ENCODE measurements around the gene UNC93B1. TPM values are rescaled to one million over a fixed set of nuclear protein-coding genes. Genes with fewer than 3 reads are reported as not detected.

The UNC93B1 gene
- total RNA-seq, 1 donor from 2014 or later = 6.1 TPM

GRCh38 chr11:68007498-68008380, 3.8 kb upstream of the UNC93B1 start:
- H3K4me3 ChIP-seq = no peak overlapping the region
- TF ChIP-seq, protein P1, sequence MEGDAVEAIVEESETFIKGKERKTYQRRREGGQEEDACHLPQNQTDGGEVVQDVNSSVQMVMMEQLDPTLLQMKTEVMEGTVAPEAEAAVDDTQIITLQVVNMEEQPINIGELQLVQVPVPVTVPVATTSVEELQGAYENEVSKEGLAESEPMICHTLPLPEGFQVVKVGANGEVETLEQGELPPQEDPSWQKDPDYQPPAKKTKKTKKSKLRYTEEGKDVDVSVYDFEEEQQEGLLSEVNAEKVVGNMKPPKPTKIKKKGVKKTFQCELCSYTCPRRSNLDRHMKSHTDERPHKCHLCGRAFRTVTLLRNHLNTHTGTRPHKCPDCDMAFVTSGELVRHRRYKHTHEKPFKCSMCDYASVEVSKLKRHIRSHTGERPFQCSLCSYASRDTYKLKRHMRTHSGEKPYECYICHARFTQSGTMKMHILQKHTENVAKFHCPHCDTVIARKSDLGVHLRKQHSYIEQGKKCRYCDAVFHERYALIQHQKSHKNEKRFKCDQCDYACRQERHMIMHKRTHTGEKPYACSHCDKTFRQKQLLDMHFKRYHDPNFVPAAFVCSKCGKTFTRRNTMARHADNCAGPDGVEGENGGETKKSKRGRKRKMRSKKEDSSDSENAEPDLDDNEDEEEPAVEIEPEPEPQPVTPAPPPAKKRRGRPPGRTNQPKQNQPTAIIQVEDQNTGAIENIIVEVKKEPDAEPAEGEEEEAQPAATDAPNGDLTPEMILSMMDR (IDR thresholded peaks at IDR 0.05; ENCODE audit: borderline replicate concordance) = no peak
- no peaks in the 10 kb centered on the region for H3K27me3 ChIP-seq (ENCODE audit: low read depth)
- no peaks in the 10 kb centered on the region for H3K36me3 ChIP-seq
- no peak for DNase-seq
- H3K9me3 ChIP-seq (replicated peaks) = no peaks in the 10 kb centered on the region
- intact Hi-C loops (cut with micrococcal nuclease) = no loop called here
- peaks cover 48% of the 10 kb centered on the region for H3K4me1 ChIP-seq
- no peak overlapping the region for H3K27ac ChIP-seq (replicated peaks)

DNA sequence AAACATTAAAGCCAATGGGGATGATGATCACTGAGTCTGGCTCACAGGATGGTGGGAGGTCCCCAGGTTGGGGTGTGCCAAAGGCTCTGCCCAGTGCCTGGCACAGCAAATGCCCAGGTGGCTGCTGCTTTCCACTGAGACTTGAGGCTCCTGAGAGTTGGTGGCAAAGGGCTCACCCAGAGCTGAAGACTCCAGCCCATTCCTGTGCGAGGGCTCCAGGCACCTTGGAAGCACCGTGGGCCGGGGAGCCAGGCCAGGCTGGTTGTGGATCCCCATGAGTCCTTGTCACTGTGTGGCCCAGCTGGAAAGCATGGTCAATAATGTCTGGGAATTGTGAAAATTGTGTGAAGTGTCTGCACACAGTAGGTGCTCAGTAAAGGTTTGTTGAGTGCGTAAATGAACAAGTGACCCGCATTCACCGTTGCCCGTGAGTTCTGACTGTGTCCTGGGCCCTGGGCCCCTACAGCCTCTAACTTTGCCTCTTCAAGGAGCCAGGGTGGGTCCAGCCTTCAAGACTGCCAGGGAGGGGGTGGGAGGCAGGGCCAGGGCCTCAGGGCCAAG, 2.8 kb upstream of the UNC93B1 start:
- no peak overlapping the region for H3K4me3 ChIP-seq
- H3K4me1 ChIP-seq = peaks cover 48% of the 10 kb centered on the region
- TF ChIP-seq, protein P1 (IDR thresholded peaks at IDR 0.05; ENCODE audit: borderline replicate concordance) = no peak
- DNase-seq = no peak
- H3K9me3 ChIP-seq (replicated peaks) = no peaks in the 10 kb centered on the region
- no peaks in the 10 kb centered on the region for H3K27me3 ChIP-seq (ENCODE audit: low read depth)
- no peaks in the 10 kb centered on the region for H3K36me3 ChIP-seq
- no peak overlapping the region for H3K27ac ChIP-seq (replicated peaks)
- intact Hi-C loops (cut with micrococcal nuclease) = no loop called here

DNA sequence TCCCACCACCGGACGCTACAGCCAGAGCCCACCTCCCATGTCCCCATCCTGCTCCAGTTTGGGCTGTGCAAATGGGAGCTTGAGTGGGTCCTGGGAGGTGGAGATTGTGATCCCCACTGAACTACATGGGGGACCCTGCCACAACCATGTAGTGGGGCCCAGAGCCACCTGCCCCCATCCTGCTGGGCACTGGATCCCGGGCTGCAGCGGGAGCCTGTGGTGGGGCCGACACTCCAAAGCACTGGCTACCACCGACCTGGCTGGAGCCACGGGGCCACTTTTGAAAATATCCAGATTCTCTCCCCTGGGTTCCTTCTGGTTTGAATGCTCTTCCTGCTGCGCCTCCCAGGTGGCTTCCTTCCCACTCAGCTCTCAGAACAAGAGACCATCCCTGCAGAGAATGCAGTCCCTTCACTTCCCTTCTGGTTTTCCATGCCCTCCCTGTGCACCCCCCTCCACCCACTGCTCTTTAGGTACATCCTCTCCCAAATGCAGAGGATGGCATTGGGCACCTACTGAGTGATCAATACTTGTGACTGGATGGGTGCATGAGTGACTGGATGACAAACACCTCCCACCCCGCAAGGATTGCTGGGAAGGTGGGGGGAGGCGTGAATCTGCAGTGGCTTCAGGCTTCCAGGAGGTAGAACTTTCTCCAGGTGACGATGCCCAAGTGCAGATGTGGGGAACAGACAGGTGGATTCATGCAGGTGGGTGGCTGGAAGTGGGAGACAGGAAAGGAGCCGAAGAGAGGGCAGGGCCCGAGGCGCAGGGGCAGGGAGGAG, 846 bp upstream of the UNC93B1 start:
- Histone ChIP-seq H3K9me3 (replicated peaks) (no peaks in the 10 kb centered on the region), H3K27me3 (ENCODE audit: low read depth) (no peaks in the 10 kb centered on the region), H3K4me1 (peaks cover 32% of the 10 kb centered on the region), H3K36me3 (no peaks in the 10 kb centered on the region), H3K4me3 (peak overlapping the region; percentile 82), H3K27ac (replicated peaks) (no peak overlapping the region)
- TF ChIP-seq, protein P1 (IDR thresholded peaks at IDR 0.05; ENCODE audit: borderline replicate concordance) = no peak
- intact Hi-C loops (cut with micrococcal nuclease) = no loop called here
- DNase-seq = no peak

DNA sequence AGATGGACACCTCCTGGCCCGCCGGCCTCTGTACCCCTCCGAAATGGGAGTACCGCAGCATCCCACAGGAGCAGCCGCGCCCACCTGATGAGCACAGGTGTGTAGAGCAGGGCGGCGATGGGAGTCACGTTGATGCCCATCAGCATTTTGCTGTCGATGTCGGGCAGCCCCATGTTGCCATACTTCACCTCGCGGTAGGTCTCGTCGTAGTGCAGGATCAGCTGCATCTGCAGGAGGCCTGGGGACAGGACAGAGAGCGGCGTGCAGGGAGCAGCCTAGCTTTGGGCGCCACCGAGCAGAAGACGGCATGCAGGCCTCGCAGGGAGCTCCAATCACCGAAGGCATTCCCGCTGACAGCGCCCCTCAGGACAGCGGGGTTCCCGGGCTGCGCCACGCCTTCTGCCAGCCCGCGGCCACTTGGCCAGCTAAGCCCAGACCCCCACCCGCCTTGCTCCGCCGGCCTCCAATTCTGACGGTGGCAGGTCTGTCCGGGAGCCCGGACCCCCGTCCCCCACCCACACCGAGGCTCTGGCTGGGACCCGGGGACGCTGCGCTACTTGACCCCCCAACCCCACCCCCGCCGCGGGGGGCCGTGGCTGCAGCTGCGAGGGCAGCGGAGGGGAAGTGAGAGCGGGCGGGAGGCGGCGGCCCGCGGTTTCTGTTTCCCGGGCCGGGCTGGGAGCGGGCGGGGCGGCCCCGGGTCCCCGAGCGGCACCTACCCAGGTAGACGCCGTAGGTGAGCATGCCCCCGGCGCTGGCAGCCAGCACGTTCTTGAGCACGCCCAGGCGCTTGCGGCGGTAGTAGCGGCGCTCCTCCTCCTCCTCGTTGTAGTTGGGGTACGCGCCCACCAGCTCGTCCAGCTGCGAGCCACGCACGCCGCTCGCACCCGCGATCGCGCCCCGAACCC, 705 bp downstream of the UNC93B1 start:
- intact Hi-C loops (cut with micrococcal nuclease) = no loop called here
- no peaks in the 10 kb centered on the region for H3K36me3 ChIP-seq
- H3K4me1 ChIP-seq = peaks cover 20% of the 10 kb centered on the region
- H3K9me3 ChIP-seq (replicated peaks) = no peaks in the 10 kb centered on the region
- TF ChIP-seq, protein P1 (IDR thresholded peaks at IDR 0.05; ENCODE audit: borderline replicate concordance) = no peak
- peak overlapping the region; percentile 82 for H3K4me3 ChIP-seq
- H3K27me3 ChIP-seq (ENCODE audit: low read depth) = no peaks in the 10 kb centered on the region
- no peak for DNase-seq
- H3K27ac ChIP-seq (replicated peaks) = peak overlapping the region; percentile 83

GRCh38 chr11:68002575-68002937, 1.3 kb downstream of the UNC93B1 start:
- Histone ChIP-seq H3K4me3 (peak overlapping the region; percentile 82), H3K9me3 (replicated peaks) (no peaks in the 10 kb centered on the region), H3K27me3 (ENCODE audit: low read depth) (no peaks in the 10 kb centered on the region), H3K36me3 (no peaks in the 10 kb centered on the region), H3K4me1 (peaks cover 19% of the 10 kb centered on the region), H3K27ac (replicated peaks) (peak overlapping the region; percentile 83)
- DNase-seq = no peak
- TF ChIP-seq, protein P1 (IDR thresholded peaks at IDR 0.05; ENCODE audit: borderline replicate concordance) = no peak
- intact Hi-C loops (cut with micrococcal nuclease) = no loop called here

Measured in left ventricle myocardium inferior (tissue), 1 donor.